ENCODE measurements around the gene SDR42E2. TPM values are rescaled to one million over a fixed set of nuclear protein-coding genes. Genes with fewer than 3 reads are reported as not detected.
A peak's percentile ranks its signal among the peaks of the same experiment; 100 is the strongest.

Gene SDR42E2
- total RNA-seq, 1 experiment from 2014 or later, result 0.05 TPM

DNA sequence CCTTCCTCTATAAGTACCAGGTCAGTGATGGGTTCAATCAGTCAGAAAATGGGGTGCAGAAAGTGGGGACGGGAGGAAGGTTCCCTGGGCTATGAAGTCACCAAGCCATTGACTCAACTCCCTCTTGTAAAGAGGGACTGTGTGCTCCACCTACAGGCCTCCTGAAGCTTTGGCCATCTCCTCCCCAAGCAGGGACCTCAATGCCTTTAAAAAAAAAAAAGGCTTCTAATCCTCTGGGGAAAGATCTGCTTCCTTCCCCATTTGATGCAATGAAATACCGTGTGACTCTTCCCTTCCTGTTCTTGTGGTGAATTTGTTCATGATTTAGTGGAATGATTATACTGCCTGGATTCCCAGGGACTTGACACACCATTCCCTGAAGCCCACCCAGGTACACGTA lies 39.2 kb upstream of the SDR42E2 start:
- Histone ChIP-seq H3K27me3 (ENCODE audit: control insufficient read depth, insufficient read depth, low read length) (no peaks in the 10 kb centered on the region), H3K4me3 (ENCODE audit: low read depth in 2 of 2, low read length in 2 of 2) (no peak overlapping the region), H3K27ac (ENCODE audit: low read length) (no peak overlapping the region), H3K9me3 (ENCODE audit: control insufficient read depth, insufficient read depth, low read depth, low read length) (no peaks in the 10 kb centered on the region), H3K36me3 (ENCODE audit: control insufficient read depth, insufficient read depth, low read length) (no peaks in the 10 kb centered on the region), H3K4me1 (ENCODE audit: control insufficient read depth, insufficient read depth, low read length) (no peaks in the 10 kb centered on the region)
- ATAC-seq (peak; percentile 77), DNase-seq (ENCODE audit: low read depth, low spot score) (no peak)
- TF ChIP-seq, protein P1, sequence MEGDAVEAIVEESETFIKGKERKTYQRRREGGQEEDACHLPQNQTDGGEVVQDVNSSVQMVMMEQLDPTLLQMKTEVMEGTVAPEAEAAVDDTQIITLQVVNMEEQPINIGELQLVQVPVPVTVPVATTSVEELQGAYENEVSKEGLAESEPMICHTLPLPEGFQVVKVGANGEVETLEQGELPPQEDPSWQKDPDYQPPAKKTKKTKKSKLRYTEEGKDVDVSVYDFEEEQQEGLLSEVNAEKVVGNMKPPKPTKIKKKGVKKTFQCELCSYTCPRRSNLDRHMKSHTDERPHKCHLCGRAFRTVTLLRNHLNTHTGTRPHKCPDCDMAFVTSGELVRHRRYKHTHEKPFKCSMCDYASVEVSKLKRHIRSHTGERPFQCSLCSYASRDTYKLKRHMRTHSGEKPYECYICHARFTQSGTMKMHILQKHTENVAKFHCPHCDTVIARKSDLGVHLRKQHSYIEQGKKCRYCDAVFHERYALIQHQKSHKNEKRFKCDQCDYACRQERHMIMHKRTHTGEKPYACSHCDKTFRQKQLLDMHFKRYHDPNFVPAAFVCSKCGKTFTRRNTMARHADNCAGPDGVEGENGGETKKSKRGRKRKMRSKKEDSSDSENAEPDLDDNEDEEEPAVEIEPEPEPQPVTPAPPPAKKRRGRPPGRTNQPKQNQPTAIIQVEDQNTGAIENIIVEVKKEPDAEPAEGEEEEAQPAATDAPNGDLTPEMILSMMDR (IDR thresholded peaks at IDR 0.05), result peak; percentile 48; the same call in 1 of the 2 replicates
- no peak for TF ChIP-seq SIN3A (IDR thresholded peaks at IDR 0.05; ENCODE audit: borderline replicate concordance, insufficient read depth, low read depth, low read length)
- no TSS peak for BruUV-seq (replicated peaks)
- in situ Hi-C loops (cut with HindIII; ENCODE audit: low pct_unique_long_range_greater_than_20kb, low sequenced_read_pairs), result no loop called here
- POLR2A ChIA-PET, result no interaction called here
- intact Hi-C loops (cut with micrococcal nuclease; ENCODE audit: unreplicated experiment), result no loop called here
- CTCF ChIA-PET, result interaction anchor here (0.5 to 1.4 kb wide), 2 partner anchors 24 to 51 kb away, joined by 3 read pairs; no protein-coding TSS in a partner anchor

DNA sequence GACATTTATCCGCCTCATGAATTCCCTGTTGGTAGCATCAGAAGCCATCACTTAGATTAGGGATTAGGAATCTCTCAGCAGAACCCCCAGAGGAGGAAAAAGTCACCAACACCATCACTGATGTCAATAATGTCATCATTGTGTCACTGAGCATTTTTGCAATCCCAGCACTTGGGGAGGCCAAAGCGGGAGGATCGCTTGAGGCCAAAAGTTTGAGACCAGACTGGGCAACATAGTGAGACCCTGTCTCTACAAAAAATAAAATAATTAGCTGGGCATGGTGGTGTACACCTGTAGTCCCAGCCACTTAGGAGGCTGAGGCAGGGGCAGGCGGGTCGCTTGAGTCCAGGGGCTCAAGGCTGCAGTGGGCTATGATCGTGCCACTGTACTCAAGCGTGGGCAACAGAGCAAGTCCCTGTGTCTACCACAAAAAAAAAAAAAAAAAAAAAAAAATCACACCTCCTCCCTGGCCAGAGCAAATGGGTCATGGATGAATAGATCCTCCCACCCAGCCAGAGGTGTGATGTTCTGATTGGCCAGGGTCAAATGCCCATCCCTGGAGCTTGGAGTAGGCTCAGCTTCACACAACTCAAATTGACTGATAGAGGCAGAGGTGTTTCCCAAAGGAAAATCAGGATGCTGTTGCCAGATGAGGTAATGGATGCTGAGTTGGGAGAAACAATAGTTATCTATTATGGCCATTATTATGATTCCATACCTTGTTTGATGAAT lies 38.4 kb upstream of the SDR42E2 start:
- ChIA-PET CTCF (interaction anchor here (0.7 to 1.4 kb wide), 2 partner anchors 9 to 25 kb away, joined by 3 to 5 read pairs; no protein-coding TSS in a partner anchor), POLR2A (interaction anchor here (0.7 kb wide), 1 partner anchor 116 kb away, joined by 4 read pairs; no protein-coding TSS in a partner anchor)
- ATAC-seq, result no peak
- no peaks in the 10 kb centered on the region for H3K9me3 ChIP-seq (ENCODE audit: control insufficient read depth, insufficient read depth, low read depth, low read length)
- no peak for DNase-seq (ENCODE audit: low read depth, low spot score)
- no peak overlapping the region for H3K27ac ChIP-seq (ENCODE audit: low read length)
- TF ChIP-seq, protein P2, sequence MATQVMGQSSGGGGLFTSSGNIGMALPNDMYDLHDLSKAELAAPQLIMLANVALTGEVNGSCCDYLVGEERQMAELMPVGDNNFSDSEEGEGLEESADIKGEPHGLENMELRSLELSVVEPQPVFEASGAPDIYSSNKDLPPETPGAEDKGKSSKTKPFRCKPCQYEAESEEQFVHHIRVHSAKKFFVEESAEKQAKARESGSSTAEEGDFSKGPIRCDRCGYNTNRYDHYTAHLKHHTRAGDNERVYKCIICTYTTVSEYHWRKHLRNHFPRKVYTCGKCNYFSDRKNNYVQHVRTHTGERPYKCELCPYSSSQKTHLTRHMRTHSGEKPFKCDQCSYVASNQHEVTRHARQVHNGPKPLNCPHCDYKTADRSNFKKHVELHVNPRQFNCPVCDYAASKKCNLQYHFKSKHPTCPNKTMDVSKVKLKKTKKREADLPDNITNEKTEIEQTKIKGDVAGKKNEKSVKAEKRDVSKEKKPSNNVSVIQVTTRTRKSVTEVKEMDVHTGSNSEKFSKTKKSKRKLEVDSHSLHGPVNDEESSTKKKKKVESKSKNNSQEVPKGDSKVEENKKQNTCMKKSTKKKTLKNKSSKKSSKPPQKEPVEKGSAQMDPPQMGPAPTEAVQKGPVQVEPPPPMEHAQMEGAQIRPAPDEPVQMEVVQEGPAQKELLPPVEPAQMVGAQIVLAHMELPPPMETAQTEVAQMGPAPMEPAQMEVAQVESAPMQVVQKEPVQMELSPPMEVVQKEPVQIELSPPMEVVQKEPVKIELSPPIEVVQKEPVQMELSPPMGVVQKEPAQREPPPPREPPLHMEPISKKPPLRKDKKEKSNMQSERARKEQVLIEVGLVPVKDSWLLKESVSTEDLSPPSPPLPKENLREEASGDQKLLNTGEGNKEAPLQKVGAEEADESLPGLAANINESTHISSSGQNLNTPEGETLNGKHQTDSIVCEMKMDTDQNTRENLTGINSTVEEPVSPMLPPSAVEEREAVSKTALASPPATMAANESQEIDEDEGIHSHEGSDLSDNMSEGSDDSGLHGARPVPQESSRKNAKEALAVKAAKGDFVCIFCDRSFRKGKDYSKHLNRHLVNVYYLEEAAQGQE (IDR thresholded peaks at IDR 0.05; ENCODE audit: insufficient read depth in 1 of 2, low read depth in 2 of 2, low read length in 1 of 2), result no peak
- intact Hi-C loops (cut with micrococcal nuclease; ENCODE audit: unreplicated experiment) (no loop called here), in situ Hi-C loops (cut with HindIII; ENCODE audit: low pct_unique_long_range_greater_than_20kb, low sequenced_read_pairs) (no loop called here)
- no TSS peak for BruUV-seq (replicated peaks)
- no peak overlapping the region for H3K4me3 ChIP-seq (ENCODE audit: low read depth in 2 of 2, low read length in 2 of 2)
- no peaks in the 10 kb centered on the region for H3K36me3 ChIP-seq (ENCODE audit: control insufficient read depth, insufficient read depth, low read length)
- H3K4me1 ChIP-seq (ENCODE audit: control insufficient read depth, insufficient read depth, low read length), result no peaks in the 10 kb centered on the region
- H3K27me3 ChIP-seq (ENCODE audit: control insufficient read depth, insufficient read depth, low read length), result no peaks in the 10 kb centered on the region

DNA sequence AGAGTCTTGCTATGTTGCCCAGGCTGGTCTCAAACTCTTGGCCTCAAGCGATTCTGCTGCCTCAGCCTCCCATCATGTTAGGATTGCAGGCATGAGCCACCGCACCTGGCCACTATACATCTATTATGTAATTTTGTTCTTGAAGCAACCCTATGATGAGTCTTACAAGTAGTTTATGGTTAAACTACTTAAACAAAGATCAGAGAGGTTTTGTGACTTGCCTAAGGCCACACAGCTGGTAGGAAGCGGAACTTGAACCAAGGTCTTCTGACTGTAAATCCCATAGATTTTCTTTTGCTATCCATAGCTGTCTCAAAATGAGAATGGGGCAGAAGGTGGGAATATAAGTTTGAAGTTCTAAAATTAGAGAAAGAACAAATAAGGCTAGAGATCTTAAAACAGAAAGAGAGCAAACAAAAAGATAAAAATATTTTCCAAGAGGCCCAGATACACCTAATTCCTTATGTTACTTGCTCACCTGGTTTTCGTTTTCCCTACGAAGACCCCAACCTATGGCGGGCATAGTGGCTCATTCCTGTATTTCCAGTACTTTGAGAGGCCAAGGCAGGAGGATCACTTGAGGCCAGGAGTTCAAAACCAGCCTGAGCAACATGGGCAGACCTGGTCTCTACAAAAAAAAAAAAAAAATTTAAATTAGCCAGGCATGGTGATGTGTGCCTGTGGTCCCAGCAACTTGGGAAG lies 37.6 kb upstream of the SDR42E2 start:
- CTCF ChIA-PET, result interaction anchor here (0.7 kb wide), 1 partner anchor 8 kb away, joined by 5 read pairs; no protein-coding TSS in a partner anchor
- no TSS peak for BruUV-seq (replicated peaks)
- Histone ChIP-seq H3K4me1 (ENCODE audit: control insufficient read depth, insufficient read depth, low read length) (no peaks in the 10 kb centered on the region), H3K27me3 (ENCODE audit: control insufficient read depth, insufficient read depth, low read length) (no peaks in the 10 kb centered on the region), H3K36me3 (ENCODE audit: control insufficient read depth, insufficient read depth, low read length) (no peaks in the 10 kb centered on the region), H3K9me3 (ENCODE audit: control insufficient read depth, insufficient read depth, low read depth, low read length) (no peaks in the 10 kb centered on the region), H3K27ac (ENCODE audit: low read length) (no peak overlapping the region), H3K4me3 (ENCODE audit: low read depth in 2 of 2, low read length in 2 of 2) (no peak overlapping the region)
- POLR2A ChIA-PET, result interaction anchor here (0.7 kb wide), 1 partner anchor 117 kb away, joined by 4 read pairs; no protein-coding TSS in a partner anchor
- intact Hi-C loops (cut with micrococcal nuclease; ENCODE audit: unreplicated experiment) (no loop called here), in situ Hi-C loops (cut with HindIII; ENCODE audit: low pct_unique_long_range_greater_than_20kb, low sequenced_read_pairs) (no loop called here)
- ATAC-seq (no peak), DNase-seq (ENCODE audit: low read depth, low spot score) (no peak)
- TF ChIP-seq SIN3A (IDR thresholded peaks at IDR 0.05; ENCODE audit: borderline replicate concordance, insufficient read depth, low read depth, low read length) (no peak), POLR2AphosphoS5 (IDR thresholded peaks at IDR 0.05; ENCODE audit: low read depth, low read length) (no peak), TCF7L2 (IDR thresholded peaks at IDR 0.05; ENCODE audit: low read depth, low read length) (no peak)
- TF ChIP-seq, protein P1 (IDR thresholded peaks at IDR 0.05), result no peak
